GM21576 (cell line): ENCODE measurements around the gene NUBP2.
"Not testable (repeated sequence)": the region's sequence is repeated elsewhere in the genome, so short reads cannot be mapped to it uniquely, and the experiment has no call there.

Experiments
- ATAC-seq: cut with Tn5 transposase; IDR thresholded peaks from one replicate; pipeline ENCODE4 v1.9.1; 2021; ENCODE audit warnings: mild to moderate bottlenecking, moderate library complexity; ENCODE audit not compliant: unreplicated experiment

NUBP2 gene

GRCh38 chr16:1794908-1795666 lies 12.3 kb downstream of the NUBP2 start:
- ATAC-seq, result no peak

- ATAC-seq, result not testable (repeated sequence)
Measured at GRCh38 chr16:1799263-1799662, 16.5 kb downstream of the NUBP2 start.

GRCh38 chr16:1800701-1801100 lies 17.9 kb downstream of the NUBP2 start:
- no peak for ATAC-seq

GRCh38 chr16:1807626-1808025 lies 24.9 kb downstream of the NUBP2 start:
- no peak for ATAC-seq

GRCh38 chr16:1808691-1809090 lies 25.9 kb downstream of the NUBP2 start:
- ATAC-seq, result no peak

GRCh38 chr16:1809281-1809801 lies 26.6 kb downstream of the NUBP2 start:
- no peak for ATAC-seq

GRCh38 chr16:1810106-1810505 lies 27.3 kb downstream of the NUBP2 start:
- ATAC-seq, result no peak

- no peak for ATAC-seq
Measured at GRCh38 chr16:1810536-1810935, 27.8 kb downstream of the NUBP2 start.

GRCh38 chr16:1812732-1813163 lies 30.0 kb downstream of the NUBP2 start:
- ATAC-seq, result no peak

- no peak for ATAC-seq
Measured at GRCh38 chr16:1815461-1815860, 32.7 kb downstream of the NUBP2 start.

GRCh38 chr16:1816396-1817275 lies 33.9 kb downstream of the NUBP2 start:
- no peak for ATAC-seq

GRCh38 chr16:1817276-1817589 lies 34.5 kb downstream of the NUBP2 start:
- ATAC-seq, result no peak

- ATAC-seq, result no peak
Measured at GRCh38 chr16:1817716-1818115, 35.0 kb downstream of the NUBP2 start.

- no peak for ATAC-seq
Measured at GRCh38 chr16:1818204-1818872, 35.6 kb downstream of the NUBP2 start.

- ATAC-seq, result no peak
Measured at GRCh38 chr16:1818873-1819525, 36.2 kb downstream of the NUBP2 start.

- ATAC-seq, result no peak
Measured at GRCh38 chr16:1819611-1820010, 36.9 kb downstream of the NUBP2 start.

- no peak for ATAC-seq
Measured at GRCh38 chr16:1820096-1820945, 37.6 kb downstream of the NUBP2 start.

- ATAC-seq, result no peak
Measured at GRCh38 chr16:1820946-1821290, 38.2 kb downstream of the NUBP2 start.

GRCh38 chr16:1821861-1822611 lies 39.3 kb downstream of the NUBP2 start:
- no peak for ATAC-seq
